Hepatocyte (in vitro differentiated cells): ENCODE data around the gene RSU1.

Source experiments
- CTCF ChIP-seq: fragments of 200-600 bp; sonication (generic); IDR thresholded peaks from 2 replicates; pipeline ENCODE4 v1.5.1; 2016; ENCODE audit warnings: antibody characterized with exemption, mild to moderate bottlenecking; ENCODE audit not compliant: poor library complexity
- EZH2 ChIP-seq: fragments of 200-600 bp; sonication (generic); IDR thresholded peaks from 2 replicates; pipeline ENCODE4 v1.6.1; 2016; ENCODE audit warnings: antibody characterized with exemption, mild to moderate bottlenecking, borderline replicate concordance

- TF ChIP-seq CTCF = no peak
- no peak for TF ChIP-seq EZH2
Measured at GRCh38 chr10:16626697-16627096, 190.5 kb downstream of the RSU1 start.
